Right renal cortex interstitium (tissue), 3 donors: ENCODE measurements around the gene RMND5A. TPM values are rescaled to one million over a fixed set of nuclear protein-coding genes. Genes with fewer than 3 reads are reported as not detected.

ENCODE experiments used
- DNase-seq, 3 donors: peaks; one replicate each; pipeline ENCODE4 v3.0.0-alpha.2; 2013; ENCODE audit warnings: low read depth in 3 of 3, low spot score in 2 of 3
- polyA plus RNA-seq, 3 donors: library from polyadenylated mRNA; unstranded; fragments of 120-200 nt; gene quantifications; one replicate each; pipeline ENCODE4 v1.2.1, GENCODE V29; 2013; ENCODE audit not compliant: insufficient read length in 3 of 3

Gene RMND5A
- polyA plus RNA-seq, 3 donors: 58.4 to 65.8 (median 63.9) TPM

DNA sequence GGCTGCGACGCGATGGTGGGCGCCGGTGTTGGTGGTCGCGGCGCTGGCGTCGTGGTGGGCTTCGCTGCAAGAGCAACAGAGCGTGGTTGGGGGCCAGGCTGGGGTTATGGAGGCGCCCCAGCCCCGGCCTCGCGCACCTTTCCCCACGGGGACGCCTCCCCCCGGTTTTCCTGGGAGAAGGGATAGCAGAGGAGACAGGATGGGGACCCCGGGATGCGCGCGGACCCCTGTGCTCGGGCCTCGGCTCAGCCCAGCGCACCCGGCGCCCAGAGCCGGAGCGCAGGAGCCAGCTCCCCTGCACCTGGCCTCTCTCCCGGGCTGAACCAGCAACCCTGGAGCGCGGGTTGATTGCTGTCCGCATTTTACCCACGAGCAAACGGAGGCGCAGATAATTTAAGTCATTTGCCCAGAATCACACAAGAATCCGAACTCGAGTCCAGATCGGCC is 69.6 kb downstream of the RMND5A start:
- no peak for DNase-seq

DNA sequence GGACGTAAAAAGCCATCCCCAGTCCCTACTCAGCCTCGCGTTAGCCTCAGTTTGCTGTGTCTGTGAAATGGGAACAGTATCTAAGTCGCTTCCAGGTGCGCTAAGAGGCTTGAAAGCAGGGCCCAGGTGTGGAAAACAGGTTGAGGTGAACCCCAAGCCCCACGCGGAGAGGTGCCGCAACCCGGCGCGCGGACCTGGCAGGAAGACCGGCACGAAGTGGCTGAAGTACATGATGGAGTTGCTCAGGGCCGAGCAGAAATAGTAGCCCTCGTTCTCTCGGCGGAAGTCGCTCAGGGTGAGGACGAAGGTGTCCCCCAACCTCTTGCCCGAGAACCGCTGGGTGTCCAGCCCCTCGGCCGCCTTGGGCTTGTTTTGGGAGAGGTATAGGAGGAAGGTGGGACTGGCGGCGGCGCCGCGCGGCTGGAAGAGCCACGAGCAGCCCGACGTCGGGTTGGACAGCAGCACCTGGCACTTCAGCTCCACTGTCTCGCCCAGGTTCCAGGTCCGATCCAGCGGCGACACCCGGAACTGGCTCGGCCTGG is 70.1 kb downstream of the RMND5A start:
- DNase-seq: no peak

DNA sequence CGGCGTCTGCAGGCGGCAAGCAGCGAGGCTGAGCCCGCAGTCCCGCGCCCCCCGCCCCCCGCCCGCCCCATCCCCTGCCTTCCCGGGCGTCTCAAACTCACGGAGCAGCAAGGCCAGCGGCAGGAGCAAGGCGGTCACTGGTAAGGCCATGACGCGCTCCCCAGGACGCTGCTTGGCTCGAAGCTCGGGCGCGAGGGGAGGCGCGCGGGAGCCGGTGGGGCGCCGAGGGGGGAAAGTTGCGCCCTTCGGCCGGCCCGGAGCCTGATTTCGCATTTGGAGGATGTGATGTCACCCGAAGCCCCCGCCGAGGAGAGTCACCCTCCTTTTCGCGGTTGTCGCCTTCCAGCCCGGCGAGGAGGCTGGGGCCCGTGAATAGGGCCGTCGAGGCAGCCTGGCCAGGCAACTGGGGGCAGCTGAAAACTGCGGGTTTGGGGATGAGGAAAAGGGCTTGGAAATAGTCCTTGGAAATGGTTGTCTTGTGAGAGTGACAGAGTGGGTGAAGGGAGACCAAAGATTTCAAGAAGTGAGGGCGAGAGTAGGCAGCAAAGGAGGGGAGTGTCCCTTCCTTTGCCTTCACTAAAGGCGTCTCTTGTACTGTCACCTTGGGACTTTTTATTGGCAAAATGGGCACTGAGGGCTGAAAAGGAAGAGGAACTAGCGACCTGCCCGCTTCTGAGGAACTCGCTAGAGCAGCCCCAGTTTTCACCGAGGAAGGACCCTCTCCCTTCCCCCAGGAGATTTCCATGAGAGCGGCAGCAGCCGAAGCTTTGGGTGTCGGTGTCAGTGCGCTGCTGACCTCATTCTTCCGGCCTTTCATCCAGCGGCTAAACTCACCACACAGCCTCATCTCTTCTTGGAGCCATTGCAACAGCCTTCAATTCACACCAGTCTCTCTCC is 70.8 kb downstream of the RMND5A start, which contains the start of gene CD8A:
Gene CD8A, minus strand, starts transcription at position 238 of the 897 bp plus-strand sequence. Its CDS starts 88 bp downstream, at position 150.
- DNase-seq: no peak

DNA sequence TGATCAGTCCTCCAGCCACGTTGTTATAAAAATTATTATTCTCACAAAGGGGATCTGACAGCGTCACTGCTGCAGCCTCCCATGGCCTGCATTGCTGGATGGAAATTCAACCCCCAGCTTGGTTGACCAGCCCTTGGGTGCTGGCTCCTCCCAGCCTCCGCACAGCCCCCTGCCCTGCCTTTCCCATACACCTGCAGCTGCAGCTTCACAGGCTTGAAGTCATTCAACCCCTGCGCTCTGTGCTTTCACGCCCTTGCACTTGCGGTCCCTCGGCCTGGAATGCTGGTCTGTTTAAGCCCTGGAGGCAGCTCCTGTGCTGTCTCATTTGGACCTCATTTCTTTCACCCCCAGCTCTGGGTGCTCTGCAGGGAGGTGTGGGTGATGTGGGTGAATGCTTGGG is 71.5 kb downstream of the RMND5A start:
- no peak for DNase-seq

DNA sequence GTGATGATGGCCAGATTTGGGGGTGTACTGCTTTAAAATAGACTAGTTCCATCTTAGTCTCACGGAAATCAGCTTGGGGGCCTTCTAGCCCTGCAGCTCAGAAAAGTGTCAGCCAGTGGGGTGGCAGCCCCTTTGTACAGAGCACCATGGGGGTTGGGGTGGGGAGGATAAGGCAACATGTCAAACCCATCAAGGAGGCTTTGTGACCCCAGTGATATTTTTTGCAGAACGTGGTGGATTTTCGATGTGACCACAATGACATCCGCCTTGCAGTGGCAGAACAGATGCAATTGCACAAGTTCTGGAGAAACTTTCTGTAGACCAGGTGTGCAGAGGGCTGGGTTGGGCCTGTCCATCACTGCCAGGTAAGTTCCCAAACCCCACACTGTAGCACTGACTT is 73.7 kb downstream of the RMND5A start:
- no peak for DNase-seq

DNA sequence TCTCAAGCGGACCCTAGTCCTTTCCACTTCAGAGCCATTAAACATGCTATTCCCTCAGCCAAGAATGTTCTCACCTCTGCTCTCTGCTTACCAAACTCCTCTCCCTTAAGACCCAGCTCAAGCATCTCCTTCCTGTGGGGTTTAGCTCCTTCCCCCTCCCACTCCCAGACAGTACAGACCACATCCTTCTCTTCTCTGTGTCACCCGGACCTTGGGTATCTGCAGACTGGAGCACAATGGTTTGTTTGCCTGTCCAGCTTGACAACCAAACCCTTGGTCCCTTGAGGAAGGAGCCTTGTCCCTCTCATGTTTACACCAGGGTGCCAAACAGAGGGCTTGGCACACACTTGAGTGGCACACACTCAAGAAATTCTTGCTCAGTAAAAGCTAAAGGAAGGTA is 74.8 kb downstream of the RMND5A start:
- no peak for DNase-seq

DNA sequence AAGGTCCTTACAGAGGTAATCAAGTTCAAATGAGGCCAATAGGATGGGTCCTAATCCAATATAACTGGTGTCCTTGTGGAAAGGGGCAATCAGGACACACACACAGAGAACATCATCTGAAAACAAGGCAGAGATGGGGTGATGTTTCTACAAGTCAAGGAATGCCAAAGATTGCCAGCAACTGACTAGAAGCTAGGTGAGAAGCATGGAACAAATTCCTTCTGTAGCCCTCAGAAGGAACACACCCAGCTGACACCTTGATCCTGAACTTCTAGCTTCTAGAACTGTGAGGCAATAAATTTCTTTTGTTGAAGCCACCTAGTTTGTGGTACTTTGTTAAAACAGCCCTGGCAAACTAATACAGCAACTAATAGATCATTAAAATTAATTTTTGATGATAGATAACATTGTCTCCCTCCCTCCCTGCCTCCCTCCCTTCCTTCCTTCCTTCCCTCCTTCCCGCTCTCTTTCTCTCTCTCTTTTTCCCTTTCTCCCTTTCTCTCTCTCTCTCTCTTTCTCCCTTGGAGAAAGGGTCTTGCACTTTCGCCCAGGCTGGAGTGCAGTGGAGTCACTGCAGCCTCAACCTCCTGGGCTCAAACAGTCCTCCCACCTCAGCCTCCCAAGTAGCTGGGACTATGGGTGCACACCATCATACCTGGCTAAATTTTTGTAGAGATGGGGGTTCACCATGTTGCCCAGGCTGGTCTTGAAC is 80.9 kb downstream of the RMND5A start:
- DNase-seq: no peak

DNA sequence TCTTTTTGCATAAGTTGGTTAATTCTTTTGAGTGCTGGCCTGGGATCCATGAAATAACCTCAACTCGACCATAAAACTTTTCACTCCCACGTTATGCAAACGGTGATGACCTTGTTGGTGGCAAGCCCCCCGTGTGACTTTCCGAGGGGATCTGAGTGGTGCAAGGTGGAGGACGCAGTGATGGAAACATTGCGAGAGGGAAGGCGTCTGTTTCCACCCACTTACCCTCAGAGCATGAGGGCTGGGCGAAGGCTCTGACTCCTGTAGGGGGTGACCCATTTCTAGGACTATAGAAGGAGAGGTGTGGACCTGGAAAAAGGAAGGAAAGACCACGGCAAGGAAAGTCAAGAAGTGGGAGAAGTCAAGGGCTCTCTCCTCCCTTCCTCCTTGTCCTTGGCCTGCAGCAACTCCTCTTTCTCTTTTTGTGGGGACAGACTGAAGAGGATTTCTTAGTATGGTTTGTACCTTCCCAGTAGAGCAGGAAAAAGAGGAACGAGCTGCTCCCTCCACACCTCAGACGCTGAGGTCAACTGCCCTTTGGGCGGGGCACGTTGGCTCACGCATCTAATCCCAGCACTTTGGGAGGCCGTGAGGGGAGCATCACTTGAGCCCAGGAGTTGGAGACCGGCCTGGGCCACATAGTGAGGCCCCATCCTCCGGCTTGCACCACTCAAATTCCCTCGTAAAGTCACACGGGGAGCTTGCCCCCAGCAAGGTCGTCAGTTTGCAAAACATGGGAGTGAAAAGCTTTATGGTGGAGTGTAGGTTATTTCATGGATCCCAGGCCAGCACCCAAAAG is 86.2 kb downstream of the RMND5A start:
- DNase-seq: no peak

DNA sequence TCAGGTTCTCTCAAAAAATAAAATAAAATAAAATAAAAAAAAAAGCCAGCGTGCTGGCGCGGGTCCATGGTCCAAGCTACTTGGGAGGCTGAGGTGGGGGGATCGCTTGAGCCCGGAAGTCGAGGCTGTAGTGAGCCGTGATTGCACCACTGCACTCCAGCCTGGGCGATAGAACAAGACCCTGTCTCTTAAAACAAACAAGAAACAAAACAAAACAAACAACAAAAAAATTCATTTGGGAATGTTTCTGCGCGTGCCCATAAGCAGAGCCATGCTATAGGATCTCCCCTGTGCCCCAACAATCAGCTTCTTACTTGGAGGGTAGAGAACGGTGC is 87.0 kb downstream of the RMND5A start:
- DNase-seq: no peak

DNA sequence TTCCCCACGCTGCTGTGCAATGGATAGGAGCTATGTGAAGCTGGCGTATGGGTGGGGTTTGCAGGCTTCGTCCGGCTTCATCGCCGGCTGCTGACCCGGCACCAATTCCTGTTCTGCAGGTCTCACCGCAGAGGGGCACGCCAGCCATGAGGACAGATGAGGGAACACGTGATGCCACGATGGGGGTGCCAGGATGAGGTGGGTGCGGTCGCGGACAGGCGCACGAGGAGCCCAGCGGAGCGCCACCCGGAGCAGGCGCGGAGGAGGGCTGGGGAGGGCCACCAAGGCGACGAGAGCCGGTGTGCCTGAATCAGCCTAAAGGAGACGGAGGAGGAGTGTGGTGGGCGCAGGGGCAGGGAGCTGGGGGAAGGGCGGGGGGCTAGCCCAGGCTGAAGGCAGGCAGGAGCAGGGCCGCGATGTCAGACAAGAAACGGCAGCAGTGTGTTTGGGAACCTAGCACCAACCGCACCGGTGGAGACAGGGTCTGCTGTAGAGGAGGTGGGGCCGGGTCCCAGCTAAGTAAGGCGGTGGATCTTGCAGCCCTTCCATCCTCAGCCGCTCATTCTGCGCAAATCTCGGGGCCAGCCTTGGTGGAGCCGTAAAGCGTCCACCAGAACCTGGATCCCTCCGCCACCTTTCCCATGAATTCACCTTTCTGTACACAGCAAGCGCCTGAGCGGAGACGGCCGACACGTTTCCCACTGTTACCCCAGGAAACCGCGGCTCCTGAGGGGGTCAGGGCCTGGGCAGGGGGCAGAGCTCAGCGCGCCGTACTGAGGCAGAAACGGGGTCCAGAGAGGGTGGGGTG is 87.6 kb downstream of the RMND5A start:
- DNase-seq: no peak

GRCh38 chr2:86808315-86809161 is 88.4 kb downstream of the RMND5A start:
- peak; percentile 65 to 77 (median 67) for DNase-seq

GRCh38 chr2:86809481-86810121 is 89.5 kb downstream of the RMND5A start:
- no peak for DNase-seq

DNA sequence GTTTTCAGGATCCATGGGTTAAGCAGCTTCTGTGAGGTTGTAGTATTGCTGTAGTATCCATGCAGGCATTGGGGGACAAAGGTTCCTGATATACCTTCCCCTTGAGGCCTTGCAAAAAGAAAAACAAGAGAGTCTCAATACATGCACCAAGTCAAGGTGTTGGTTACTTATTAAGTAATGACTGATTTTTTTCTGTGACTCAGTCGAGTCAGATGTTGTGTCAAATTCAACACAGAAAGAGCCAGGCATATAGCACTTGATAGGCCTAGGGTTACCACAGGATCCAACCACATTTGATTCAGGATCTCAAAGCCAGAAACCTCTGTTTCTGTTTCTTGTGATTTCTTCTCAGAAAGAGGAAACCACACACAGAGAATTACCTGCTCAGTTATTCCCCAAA is 95.5 kb downstream of the RMND5A start:
- no peak for DNase-seq

- no peak for DNase-seq
Observed at GRCh38 chr2:86818114-86818801, 98.2 kb downstream of the RMND5A start.

DNA sequence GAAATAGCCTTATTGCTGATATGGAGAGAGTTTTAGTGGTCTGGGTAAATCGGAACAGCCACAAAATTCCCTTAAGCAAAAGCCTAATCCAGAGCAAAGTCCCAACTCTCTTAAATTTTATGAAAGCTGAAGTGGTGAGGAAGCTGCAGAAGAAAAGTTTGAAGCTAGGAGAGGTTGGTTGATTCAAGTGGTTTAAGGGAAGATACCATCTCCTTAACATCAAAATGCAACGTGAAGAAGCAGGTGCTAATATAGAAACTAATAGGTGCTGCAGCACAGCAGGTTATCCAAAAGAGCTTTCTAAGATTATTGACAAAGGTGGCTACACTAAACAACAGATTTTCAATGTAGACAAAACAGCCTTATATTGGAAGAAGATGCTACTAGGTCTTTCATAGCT is 98.9 kb downstream of the RMND5A start:
- DNase-seq: no peak

DNA sequence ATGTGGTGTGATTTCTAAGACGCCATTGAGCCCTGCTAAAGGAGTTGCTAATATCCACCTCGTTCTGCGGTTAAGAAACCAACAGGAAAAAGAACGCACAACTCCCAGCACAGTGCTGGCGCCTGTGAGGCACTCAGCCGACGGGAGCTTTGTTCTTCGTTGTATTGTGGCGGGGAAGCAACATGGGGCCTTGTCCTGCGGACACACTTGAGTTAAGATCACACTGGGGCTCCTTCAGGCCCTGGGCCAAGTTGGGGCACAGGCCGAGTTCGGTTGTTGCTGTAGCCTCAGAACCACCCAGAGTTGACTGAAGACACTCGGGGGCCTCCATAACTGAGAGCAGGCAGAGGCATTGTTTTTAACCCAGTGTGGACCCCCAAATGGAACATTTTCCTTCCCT is 101.2 kb downstream of the RMND5A start:
- no peak for DNase-seq

DNA sequence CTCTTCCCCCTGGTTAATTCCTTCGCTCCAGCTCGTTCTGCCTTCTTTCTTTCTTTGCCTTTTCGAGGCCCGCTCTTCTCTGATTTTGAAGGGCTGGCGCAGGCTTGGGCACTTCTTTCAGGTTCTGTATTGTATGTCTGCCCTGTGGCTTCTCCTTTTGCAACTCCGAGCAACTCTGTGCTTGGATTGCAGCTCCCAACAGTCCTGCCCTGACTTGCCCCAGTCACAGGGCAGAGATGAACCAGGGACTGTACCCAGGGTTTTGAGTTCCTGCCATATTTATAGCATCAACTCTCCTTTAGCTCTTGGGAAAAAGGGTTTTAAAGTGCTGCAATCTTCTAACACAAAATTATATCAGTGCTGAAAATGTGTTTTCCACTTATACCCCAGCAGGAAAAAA is 101.8 kb downstream of the RMND5A start:
- no peak for DNase-seq
